Measurements from ENCODE around the gene TJP3.

TJP3 gene

GRCh38 chr19:3721887-3722442, 13.8 kb downstream of the TJP3 start:
- no peak for DNase-seq (ENCODE audit: low read depth)
- H3K4me3 ChIP-seq (ENCODE audit: low read length), result no peak overlapping the region
- no peak for TF ChIP-seq CTCF (conservative IDR thresholded peaks at IDR 0.05; ENCODE audit: low read depth, low read length)

- no peak for DNase-seq (ENCODE audit: low read depth)
- no peak for TF ChIP-seq CTCF (conservative IDR thresholded peaks at IDR 0.05; ENCODE audit: low read depth, low read length)
- no peak overlapping the region for H3K4me3 ChIP-seq (ENCODE audit: low read length)
Observed at GRCh38 chr19:3722443-3723109, 14.4 kb downstream of the TJP3 start.

GRCh38 chr19:3723110-3723488, 14.9 kb downstream of the TJP3 start:
- no peak overlapping the region for H3K4me3 ChIP-seq (ENCODE audit: low read length)
- no peak for TF ChIP-seq CTCF (conservative IDR thresholded peaks at IDR 0.05; ENCODE audit: low read depth, low read length)
- DNase-seq (ENCODE audit: low read depth), result no peak

GRCh38 chr19:3723883-3724282, 15.7 kb downstream of the TJP3 start:
- DNase-seq (ENCODE audit: low read depth), result no peak
- no peak overlapping the region for H3K4me3 ChIP-seq (ENCODE audit: low read length)
- no peak for TF ChIP-seq CTCF (conservative IDR thresholded peaks at IDR 0.05; ENCODE audit: low read depth, low read length)

GRCh38 chr19:3725121-3725520, 16.9 kb downstream of the TJP3 start:
- no peak for DNase-seq (ENCODE audit: low read depth)
- no peak for TF ChIP-seq CTCF (conservative IDR thresholded peaks at IDR 0.05; ENCODE audit: low read depth, low read length)

GRCh38 chr19:3725640-3726310, 17.6 kb downstream of the TJP3 start:
- DNase-seq (ENCODE audit: low read depth), result no peak
- H3K4me3 ChIP-seq (ENCODE audit: low read length), result no peak overlapping the region
- no peak for TF ChIP-seq CTCF (conservative IDR thresholded peaks at IDR 0.05; ENCODE audit: low read depth, low read length)

More at GRCh38 chr19:3725121-3725520, 16.9 kb downstream of the TJP3 start:
- no peak overlapping the region for H3K4me3 ChIP-seq (ENCODE audit: low read length)

Data from retinal pigment epithelial cell (primary cell).